GM23338 (cell line): ENCODE measurements around the gene CARMIL1. TPM values are rescaled to one million over a fixed set of nuclear protein-coding genes. Genes with fewer than 3 reads are reported as not detected.

Experiments
- ATAC-seq: fragments of 200-7000 bp; cut with Tn5 transposase; 3 replicates; pipeline ENCODE4 v1.9.1; 2020
- DNase-seq: peaks from one replicate; pipeline ENCODE4 v3.0.0-alpha.2; 2015; ENCODE audit warnings: low spot score
- H2AFZ ChIP-seq: fragments of 200-600 bp; sonication (generic); 2 replicates; pipeline ENCODE4 v1.8.0; 2016; ENCODE audit warnings: antibody characterized with exemption, mild to moderate bottlenecking, moderate library complexity
- H3F3A ChIP-seq: fragments of 200-600 bp; sonication (generic); replicated peaks from 2 replicates; pipeline ENCODE4 v1.8.0; 2017; ENCODE audit warnings: antibody characterized with exemption, mixed run types, low read depth
- H3K27ac ChIP-seq: fragments of 200-600 bp; sonication (generic); 2 replicates; pipeline ENCODE4 v1.6.1; 2016; ENCODE audit warnings: low read depth
- H3K27me3 ChIP-seq: fragments of 200-600 bp; sonication (generic); 2 replicates; pipeline ENCODE4 v1.8.0; 2016; ENCODE audit warnings: mild to moderate bottlenecking, mixed run types, moderate library complexity; ENCODE audit not compliant: insufficient read depth
- H3K36me3 ChIP-seq: fragments of 200-600 bp; sonication (generic); 2 replicates; pipeline ENCODE4 v1.8.0; 2016; ENCODE audit warnings: mild to moderate bottlenecking; ENCODE audit not compliant: insufficient read depth
- H3K4me1 ChIP-seq: fragments of 200-600 bp; sonication (generic); 2 replicates; pipeline ENCODE4 v1.8.0; 2016; ENCODE audit warnings: mild to moderate bottlenecking, moderate library complexity; ENCODE audit not compliant: insufficient read depth
- H3K4me2 ChIP-seq: fragments of 200-600 bp; sonication (generic); 2 replicates; pipeline ENCODE4 v1.7.1; 2017; ENCODE audit warnings: mixed run types
- H3K4me3 ChIP-seq: fragments of 200-600 bp; sonication (generic); 2 replicates; pipeline ENCODE4 v1.6.1; 2016; ENCODE audit warnings: mixed run types
- H3K79me2 ChIP-seq: fragments of 200-600 bp; sonication (generic); replicated peaks from 2 replicates; pipeline ENCODE4 v1.8.0; 2017; ENCODE audit warnings: mild to moderate bottlenecking; ENCODE audit not compliant: insufficient read depth
- H3K9me2 ChIP-seq: fragments of 200-600 bp; sonication (generic); 2 replicates; pipeline ENCODE4 v1.8.0; 2017; ENCODE audit not compliant: insufficient read depth
- H4K20me1 ChIP-seq: fragments of 200-600 bp; sonication (generic); replicated peaks from 2 replicates; pipeline ENCODE4 v1.8.0; 2017; ENCODE audit warnings: mild to moderate bottlenecking; ENCODE audit not compliant: insufficient read depth
- H3K27ac Mint-ChIP-seq: 2 replicates; pipeline ENCODE4 v1.8.0; 2020; ENCODE audit warnings: inconsistent platforms, mild to moderate bottlenecking, moderate library complexity, mixed read lengths
- H3K27me3 Mint-ChIP-seq: 3 replicates; pipeline ENCODE4 v1.8.0; 2022; ENCODE audit warnings: low read depth, mild to moderate bottlenecking, moderate library complexity, mixed read lengths, inconsistent platforms; ENCODE audit not compliant: insufficient read depth, poor library complexity
- H3K36me3 Mint-ChIP-seq: 3 replicates; pipeline ENCODE4 v1.8.0; 2021; ENCODE audit warnings: low read depth, mild to moderate bottlenecking, inconsistent platforms, moderate library complexity, mixed read lengths
- H3K4me1 Mint-ChIP-seq: 3 replicates; pipeline ENCODE4 v1.8.0; 2020; ENCODE audit warnings: mild to moderate bottlenecking, inconsistent platforms, mixed read lengths
- H3K4me3 Mint-ChIP-seq: 3 replicates; pipeline ENCODE4 v1.8.0; 2021; ENCODE audit warnings: moderate library complexity, mild to moderate bottlenecking, inconsistent platforms, mixed read lengths
- H3K9me3 Mint-ChIP-seq: 3 replicates; pipeline ENCODE4 v1.8.0; 2020; ENCODE audit warnings: moderate library complexity, mild to moderate bottlenecking, inconsistent platforms, mixed read lengths
- CTCF ChIP-seq, 2 experiments: fragments of 200-600 bp in 1 of 2; sonication (generic) in 1 of 2; conservative IDR thresholded peaks; 2 replicates each; pipeline versions ENCODE4 v1.5.1 to v1.6.1; 2016 to 2017; ENCODE audit warnings: antibody characterized with exemption in 2 of 2, low read depth in 2 of 2, mild to moderate bottlenecking in 2 of 2, moderate library complexity in 1 of 2
- EZH2 ChIP-seq: fragments of 200-600 bp; sonication (generic); IDR thresholded peaks from one replicate; pipeline ENCODE4 v1.8.0; 2017; ENCODE audit warnings: antibody characterized with exemption, mild to moderate bottlenecking, low read depth; ENCODE audit not compliant: unreplicated experiment
- EZH2phosphoT487 ChIP-seq: fragments of 200-600 bp; sonication (generic); IDR thresholded peaks from one replicate; pipeline ENCODE4 v1.8.1; 2018; ENCODE audit warnings: antibody characterized with exemption; ENCODE audit not compliant: unreplicated experiment
- JUNB ChIP-seq: IDR thresholded peaks from one replicate; pipeline ENCODE4 v1.6.1; 2016; ENCODE audit warnings: antibody characterized with exemption; ENCODE audit not compliant: unreplicated experiment
- NANOG ChIP-seq: IDR thresholded peaks from 2 replicates; pipeline ENCODE4 v1.6.1; 2016; ENCODE audit warnings: antibody characterized with exemption, borderline replicate concordance
- STAT1 ChIP-seq: IDR thresholded peaks from one replicate; pipeline ENCODE4 v1.6.1; 2016; ENCODE audit warnings: antibody characterized with exemption; ENCODE audit not compliant: unreplicated experiment
- ZNF331 ChIP-seq: fragments of 250-450 bp; sonication (Bioruptor Pico); IDR thresholded peaks from 2 replicates; pipeline ENCODE4 v1.5.0; 2020; ENCODE audit warnings: low read depth, mild to moderate bottlenecking, moderate library complexity
- polyA plus RNA-seq: library from polyadenylated mRNA; unstranded; fragments of >200 nt; fragmentation: Nextera tagmentation; extraction: Ambion mirVana; gene quantifications from 2 replicates; pipeline ENCODE4 v1.2.1, GENCODE V29; 2016
- total RNA-seq: library from RNA; depleted of rRNA; stranded (reverse); fragments of >200 nt; shearing (Covaris generic); gene quantifications from 2 replicates; pipeline ENCODE4 v1.2.3, GENCODE V29; 2014
- TF ChIP-seq, protein P1 (sequence below): IDR thresholded peaks from one replicate; pipeline ENCODE4 v1.6.1; 2018; ENCODE audit warnings: antibody characterized with exemption; ENCODE audit not compliant: unreplicated experiment
- TF ChIP-seq, protein P2 (sequence below): IDR thresholded peaks from 2 replicates; pipeline ENCODE4 v1.6.1; 2016; ENCODE audit warnings: antibody characterized with exemption
- TF ChIP-seq, protein P3 (sequence below): fragments of 250-450 bp; sonication (Bioruptor Pico); IDR thresholded peaks from 2 replicates; pipeline ENCODE4 v1.5.0; 2020; ENCODE audit warnings: mild to moderate bottlenecking, moderate library complexity

CARMIL1 gene
- total and polyA plus RNA-seq, 2 experiments from 2014 or later, result 43.2 to 66.9 TPM

DNA sequence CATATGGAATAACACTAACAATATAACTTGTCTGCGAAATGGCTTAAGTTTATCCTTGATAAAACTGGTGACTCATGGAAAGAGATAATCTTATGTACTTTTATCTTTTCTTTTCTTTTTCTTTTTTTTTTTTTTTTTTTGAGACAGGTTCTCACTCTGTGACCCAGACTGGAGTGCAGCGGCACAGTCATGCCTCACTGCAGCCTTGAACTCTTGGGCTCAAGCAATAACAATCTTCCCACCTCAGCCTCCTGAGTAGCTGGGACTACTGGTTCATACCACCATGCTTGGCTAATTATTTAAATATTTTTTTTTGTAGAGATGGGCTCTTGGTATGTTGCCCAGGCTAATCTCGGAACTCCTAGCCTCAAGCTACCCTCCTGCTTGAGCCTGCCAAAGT lies 304.7 kb downstream of the CARMIL1 start:
- no peaks in the 10 kb centered on the region for H3K9me3 Mint-ChIP-seq

More for the DNA sequence above, 304.7 kb downstream of the CARMIL1 start:
- no peak overlapping the region for H2AFZ ChIP-seq
- Mint-ChIP-seq H3K27ac (no peak overlapping the region), H3K36me3 (peaks cover 26% of the 10 kb centered on the region; the same call in 2 of the 3 replicates), H3K27me3 (peaks cover 2% of the 10 kb centered on the region), H3K4me3 (no peak overlapping the region), H3K4me1 (no peaks in the 10 kb centered on the region)
- H3K4me1 ChIP-seq, result no peaks in the 10 kb centered on the region
- no peaks in the 10 kb centered on the region for H3K36me3 ChIP-seq
- no peak for TF ChIP-seq CTCF (conservative IDR thresholded peaks at IDR 0.05; ENCODE audit: low read depth in 2 of 2)
- TF ChIP-seq, protein P1, sequence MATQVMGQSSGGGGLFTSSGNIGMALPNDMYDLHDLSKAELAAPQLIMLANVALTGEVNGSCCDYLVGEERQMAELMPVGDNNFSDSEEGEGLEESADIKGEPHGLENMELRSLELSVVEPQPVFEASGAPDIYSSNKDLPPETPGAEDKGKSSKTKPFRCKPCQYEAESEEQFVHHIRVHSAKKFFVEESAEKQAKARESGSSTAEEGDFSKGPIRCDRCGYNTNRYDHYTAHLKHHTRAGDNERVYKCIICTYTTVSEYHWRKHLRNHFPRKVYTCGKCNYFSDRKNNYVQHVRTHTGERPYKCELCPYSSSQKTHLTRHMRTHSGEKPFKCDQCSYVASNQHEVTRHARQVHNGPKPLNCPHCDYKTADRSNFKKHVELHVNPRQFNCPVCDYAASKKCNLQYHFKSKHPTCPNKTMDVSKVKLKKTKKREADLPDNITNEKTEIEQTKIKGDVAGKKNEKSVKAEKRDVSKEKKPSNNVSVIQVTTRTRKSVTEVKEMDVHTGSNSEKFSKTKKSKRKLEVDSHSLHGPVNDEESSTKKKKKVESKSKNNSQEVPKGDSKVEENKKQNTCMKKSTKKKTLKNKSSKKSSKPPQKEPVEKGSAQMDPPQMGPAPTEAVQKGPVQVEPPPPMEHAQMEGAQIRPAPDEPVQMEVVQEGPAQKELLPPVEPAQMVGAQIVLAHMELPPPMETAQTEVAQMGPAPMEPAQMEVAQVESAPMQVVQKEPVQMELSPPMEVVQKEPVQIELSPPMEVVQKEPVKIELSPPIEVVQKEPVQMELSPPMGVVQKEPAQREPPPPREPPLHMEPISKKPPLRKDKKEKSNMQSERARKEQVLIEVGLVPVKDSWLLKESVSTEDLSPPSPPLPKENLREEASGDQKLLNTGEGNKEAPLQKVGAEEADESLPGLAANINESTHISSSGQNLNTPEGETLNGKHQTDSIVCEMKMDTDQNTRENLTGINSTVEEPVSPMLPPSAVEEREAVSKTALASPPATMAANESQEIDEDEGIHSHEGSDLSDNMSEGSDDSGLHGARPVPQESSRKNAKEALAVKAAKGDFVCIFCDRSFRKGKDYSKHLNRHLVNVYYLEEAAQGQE, result no peak
- TF ChIP-seq, protein P2, sequence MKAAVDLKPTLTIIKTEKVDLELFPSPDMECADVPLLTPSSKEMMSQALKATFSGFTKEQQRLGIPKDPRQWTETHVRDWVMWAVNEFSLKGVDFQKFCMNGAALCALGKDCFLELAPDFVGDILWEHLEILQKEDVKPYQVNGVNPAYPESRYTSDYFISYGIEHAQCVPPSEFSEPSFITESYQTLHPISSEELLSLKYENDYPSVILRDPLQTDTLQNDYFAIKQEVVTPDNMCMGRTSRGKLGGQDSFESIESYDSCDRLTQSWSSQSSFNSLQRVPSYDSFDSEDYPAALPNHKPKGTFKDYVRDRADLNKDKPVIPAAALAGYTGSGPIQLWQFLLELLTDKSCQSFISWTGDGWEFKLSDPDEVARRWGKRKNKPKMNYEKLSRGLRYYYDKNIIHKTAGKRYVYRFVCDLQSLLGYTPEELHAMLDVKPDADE, result no peak
- TF ChIP-seq EZH2, result no peak
- TF ChIP-seq NANOG, result no peak
- TF ChIP-seq, protein P3, sequence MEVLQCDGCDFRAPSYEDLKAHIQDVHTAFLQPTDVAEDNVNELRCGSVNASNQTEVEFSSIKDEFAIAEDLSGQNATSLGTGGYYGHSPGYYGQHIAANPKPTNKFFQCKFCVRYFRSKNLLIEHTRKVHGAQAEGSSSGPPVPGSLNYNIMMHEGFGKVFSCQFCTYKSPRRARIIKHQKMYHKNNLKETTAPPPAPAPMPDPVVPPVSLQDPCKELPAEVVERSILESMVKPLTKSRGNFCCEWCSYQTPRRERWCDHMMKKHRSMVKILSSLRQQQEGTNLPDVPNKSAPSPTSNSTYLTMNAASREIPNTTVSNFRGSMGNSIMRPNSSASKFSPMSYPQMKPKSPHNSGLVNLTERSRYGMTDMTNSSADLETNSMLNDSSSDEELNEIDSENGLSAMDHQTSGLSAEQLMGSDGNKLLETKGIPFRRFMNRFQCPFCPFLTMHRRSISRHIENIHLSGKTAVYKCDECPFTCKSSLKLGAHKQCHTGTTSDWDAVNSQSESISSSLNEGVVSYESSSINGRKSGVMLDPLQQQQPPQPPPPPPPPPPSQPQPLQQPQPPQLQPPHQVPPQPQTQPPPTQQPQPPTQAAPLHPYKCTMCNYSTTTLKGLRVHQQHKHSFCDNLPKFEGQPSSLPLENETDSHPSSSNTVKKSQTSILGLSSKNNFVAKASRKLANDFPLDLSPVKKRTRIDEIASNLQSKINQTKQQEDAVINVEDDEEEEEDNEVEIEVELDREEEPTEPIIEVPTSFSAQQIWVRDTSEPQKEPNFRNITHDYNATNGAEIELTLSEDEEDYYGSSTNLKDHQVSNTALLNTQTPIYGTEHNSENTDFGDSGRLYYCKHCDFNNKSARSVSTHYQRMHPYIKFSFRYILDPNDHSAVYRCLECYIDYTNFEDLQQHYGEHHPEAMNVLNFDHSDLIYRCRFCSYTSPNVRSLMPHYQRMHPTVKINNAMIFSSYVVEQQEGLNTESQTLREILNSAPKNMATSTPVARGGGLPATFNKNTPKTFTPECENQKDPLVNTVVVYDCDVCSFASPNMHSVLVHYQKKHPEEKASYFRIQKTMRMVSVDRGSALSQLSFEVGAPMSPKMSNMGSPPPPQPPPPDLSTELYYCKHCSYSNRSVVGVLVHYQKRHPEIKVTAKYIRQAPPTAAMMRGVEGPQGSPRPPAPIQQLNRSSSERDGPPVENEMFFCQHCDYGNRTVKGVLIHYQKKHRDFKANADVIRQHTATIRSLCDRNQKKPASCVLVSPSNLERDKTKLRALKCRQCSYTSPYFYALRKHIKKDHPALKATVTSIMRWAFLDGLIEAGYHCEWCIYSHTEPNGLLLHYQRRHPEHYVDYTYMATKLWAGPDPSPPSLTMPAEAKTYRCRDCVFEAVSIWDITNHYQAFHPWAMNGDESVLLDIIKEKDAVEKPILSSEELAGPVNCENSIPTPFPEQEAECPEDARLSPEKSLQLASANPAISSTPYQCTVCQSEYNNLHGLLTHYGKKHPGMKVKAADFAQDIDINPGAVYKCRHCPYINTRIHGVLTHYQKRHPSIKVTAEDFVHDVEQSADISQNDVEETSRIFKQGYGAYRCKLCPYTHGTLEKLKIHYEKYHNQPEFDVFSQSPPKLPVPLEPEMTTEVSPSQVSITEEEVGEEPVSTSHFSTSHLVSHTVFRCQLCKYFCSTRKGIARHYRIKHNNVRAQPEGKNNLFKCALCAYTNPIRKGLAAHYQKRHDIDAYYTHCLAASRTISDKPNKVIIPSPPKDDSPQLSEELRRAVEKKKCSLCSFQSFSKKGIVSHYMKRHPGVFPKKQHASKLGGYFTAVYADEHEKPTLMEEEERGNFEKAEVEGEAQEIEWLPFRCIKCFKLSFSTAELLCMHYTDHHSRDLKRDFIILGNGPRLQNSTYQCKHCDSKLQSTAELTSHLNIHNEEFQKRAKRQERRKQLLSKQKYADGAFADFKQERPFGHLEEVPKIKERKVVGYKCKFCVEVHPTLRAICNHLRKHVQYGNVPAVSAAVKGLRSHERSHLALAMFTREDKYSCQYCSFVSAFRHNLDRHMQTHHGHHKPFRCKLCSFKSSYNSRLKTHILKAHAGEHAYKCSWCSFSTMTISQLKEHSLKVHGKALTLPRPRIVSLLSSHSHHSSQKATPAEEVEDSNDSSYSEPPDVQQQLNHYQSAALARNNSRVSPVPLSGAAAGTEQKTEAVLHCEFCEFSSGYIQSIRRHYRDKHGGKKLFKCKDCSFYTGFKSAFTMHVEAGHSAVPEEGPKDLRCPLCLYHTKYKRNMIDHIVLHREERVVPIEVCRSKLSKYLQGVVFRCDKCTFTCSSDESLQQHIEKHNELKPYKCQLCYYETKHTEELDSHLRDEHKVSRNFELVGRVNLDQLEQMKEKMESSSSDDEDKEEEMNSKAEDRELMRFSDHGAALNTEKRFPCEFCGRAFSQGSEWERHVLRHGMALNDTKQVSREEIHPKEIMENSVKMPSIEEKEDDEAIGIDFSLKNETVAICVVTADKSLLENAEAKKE (CRISPR knock-in tag), result no peak
- TF ChIP-seq ZNF331, result no peak
- no peak for TF ChIP-seq EZH2phosphoT487
- TF ChIP-seq JUNB, result no peak
- TF ChIP-seq STAT1, result no peak
- no peak for ATAC-seq
- no peaks in the 10 kb centered on the region for H3F3A ChIP-seq
- H3K27me3 ChIP-seq, result no peaks in the 10 kb centered on the region
- no peaks in the 10 kb centered on the region for H3K9me2 ChIP-seq
- no peak overlapping the region for H3K4me3 ChIP-seq
- DNase-seq, result no peak
- no peaks in the 10 kb centered on the region for H3K79me2 ChIP-seq
- H3K27ac ChIP-seq, result no peak overlapping the region
- H4K20me1 ChIP-seq, result no peaks in the 10 kb centered on the region; the same call in 1 of the 2 replicates
- H3K4me2 ChIP-seq, result no peak overlapping the region
